Peyer's patch (tissue), 4 donors: Measurements from ENCODE around the gene PLIN3.

ENCODE experiments used
- CTCF ChIP-seq, 6 experiments: fragments of 450-650 bp in 4 of 6; fragments of 200-600 bp in 2 of 6; sonication (generic) in 1 of 6; IDR thresholded peaks; one replicate each; pipeline ENCODE4 v1.5.1; 2017 to 2019; ENCODE audit warnings: antibody characterized with exemption in 6 of 6, mild to moderate bottlenecking in 3 of 6, moderate library complexity in 1 of 6
- POLR2A ChIP-seq, 2 donors: fragments of 450-650 bp; IDR thresholded peaks; one replicate each; pipeline ENCODE4 v1.5.1; 2017; ENCODE audit warnings: antibody characterized with exemption in 2 of 2, mild to moderate bottlenecking in 2 of 2, moderate library complexity in 2 of 2

DNA sequence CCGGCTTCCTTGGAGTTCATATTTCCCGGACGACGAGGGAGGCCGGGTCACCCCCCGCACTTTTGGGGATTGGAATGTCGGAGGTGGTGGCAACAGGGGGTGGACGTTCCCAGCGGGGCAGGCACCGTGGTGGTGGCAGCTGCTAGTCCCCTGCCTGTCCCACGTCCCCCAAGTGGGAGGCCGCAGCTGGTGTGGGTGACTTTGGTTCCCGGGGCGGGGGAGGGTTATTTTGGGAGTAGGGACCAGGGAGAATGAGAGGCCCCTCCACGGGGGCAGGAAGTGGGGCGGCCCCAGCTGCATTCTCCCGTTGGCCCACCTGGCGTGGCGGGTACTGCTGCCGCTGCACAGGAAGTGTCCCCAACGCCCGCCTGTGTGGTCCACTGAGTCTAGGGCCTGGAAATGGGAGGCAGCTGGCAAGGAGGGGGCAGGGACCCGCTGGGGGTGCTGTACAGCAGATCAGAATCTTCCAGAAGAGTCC lies 11.1 kb upstream of the PLIN3 start:
- no peak for TF ChIP-seq CTCF (IDR thresholded peaks at IDR 0.05)
- TF ChIP-seq POLR2A (IDR thresholded peaks at IDR 0.05) = no peak
